ENCODE measurements around the gene TCAIM.

GRCh38 chr3:44402548-44402947, 64.0 kb downstream of the TCAIM start:
- no peak for TF ChIP-seq CTCF (IDR thresholded peaks at IDR 0.05)
- no peak for TF ChIP-seq POLR2A (IDR thresholded peaks at IDR 0.05)

Measured in testis (tissue), 2 donors.